K562 (cell line): ENCODE results near the gene GLYAT. TPM values are rescaled to one million over a fixed set of nuclear protein-coding genes. Genes with fewer than 3 reads are reported as not detected.

Experiments used
- MAFK ChIP-seq: IDR thresholded peaks from 2 replicates; pipeline ENCODE4 v1.6.1; 2011; ENCODE audit warnings: low read length, improper control_type of control experiment
- MTA2 ChIP-seq: fragments of 450-650 bp; IDR thresholded peaks from 2 replicates; pipeline ENCODE4 v1.6.1; 2016; ENCODE audit warnings: low read depth
- ZFP1 ChIP-seq: fragments of 450-650 bp; formaldehyde crosslinking; IDR thresholded peaks from 2 replicates; pipeline ENCODE4 v1.4.0; 2020; ENCODE audit warnings: mild to moderate bottlenecking, mixed read lengths
- ZNF764 ChIP-seq: fragments of 250-450 bp; sonication (Bioruptor Pico); IDR thresholded peaks from 2 replicates; pipeline ENCODE4 v1.4.0; 2020; ENCODE audit warnings: low read depth, mild to moderate bottlenecking, moderate library complexity
- polyA plus RNA-seq, 8 experiments: library from polyadenylated mRNA; depleted of rRNA in 4 of 8; stranded (reverse) in 5 of 8; unstranded in 3 of 8; fragments of >200 nt; fragmentation: Nextera tagmentation in 2 of 8; fragmentation: Illumina TruSeq in 1 of 8; extraction: Ambion mirVana in 2 of 8; extraction: Trizol in 1 of 8; gene quantifications; 2 replicates each; pipeline versions ENCODE4 v1.2.1 to v1.2.3, GENCODE V29; 2011 to 2014; ENCODE audit warnings: inconsistent platforms in 1 of 8, missing spikeins in 1 of 8
- total RNA-seq, 7 experiments: library from RNA; depleted of rRNA in 6 of 7; stranded (reverse); fragments of >200 nt in 6 of 7; fragmentation: Illumina TruSeq in 2 of 7; extraction: Trizol in 2 of 7; gene quantifications; 2 replicates each; pipeline versions ENCODE4 v1.2.1 to v1.2.3, GENCODE V29; 2011 to 2021; ENCODE audit warnings: low replicate concordance in 1 of 7
- TF ChIP-seq, protein P1 (sequence below), 3 experiments: fragments of 200-800 bp in 1 of 3; sonication (Bioruptor generic) in 1 of 3; sonication (generic) in 1 of 3; formaldehyde crosslinking in 1 of 3; IDR thresholded peaks; 2 replicates each; pipeline versions ENCODE4 v1.6.1 to v1.8.0; 2016 to 2022; ENCODE audit warnings: mild to moderate bottlenecking in 2 of 3, missing compliant biosample characterization in 2 of 3, missing genetic modification characterization in 2 of 3, missing genetic modification reagents in 1 of 3
- TF ChIP-seq, protein P2 (sequence below): fragments of 200-800 bp; sonication (Bioruptor generic); IDR thresholded peaks from 2 replicates; pipeline ENCODE4 v1.6.1; 2017; ENCODE audit warnings: missing genetic modification characterization, missing compliant biosample characterization
- TF ChIP-seq, protein P3 (sequence below), 2 experiments: fragments of 450-650 bp; IDR thresholded peaks; 2 replicates each; pipeline ENCODE4 v1.6.1; 2016; ENCODE audit warnings: mild to moderate bottlenecking in 2 of 2, borderline replicate concordance in 1 of 2, low read depth in 1 of 2, moderate library complexity in 1 of 2
- TF ChIP-seq, protein P4 (sequence below): fragments of 450-650 bp; IDR thresholded peaks from 2 replicates; pipeline ENCODE4 v1.6.1; 2017; ENCODE audit warnings: antibody characterized with exemption
- TF ChIP-seq, protein P5 (sequence below): fragments of 200-800 bp; sonication (Bioruptor generic); IDR thresholded peaks from 2 replicates; pipeline ENCODE4 v1.6.1; 2017; ENCODE audit warnings: missing genetic modification characterization, missing compliant biosample characterization
- TF ChIP-seq, protein P6 (sequence below): sonication (generic); formaldehyde crosslinking; IDR thresholded peaks from 2 replicates; pipeline ENCODE4 v1.8.0; 2022; ENCODE audit warnings: missing genetic modification reagents, mild to moderate bottlenecking, borderline replicate concordance

The GLYAT gene
- total and polyA plus RNA-seq, 9 of the 15 experiments (the other 6 are each of a cell fraction or from before 2014, with no cell fraction given) = not detected

DNA sequence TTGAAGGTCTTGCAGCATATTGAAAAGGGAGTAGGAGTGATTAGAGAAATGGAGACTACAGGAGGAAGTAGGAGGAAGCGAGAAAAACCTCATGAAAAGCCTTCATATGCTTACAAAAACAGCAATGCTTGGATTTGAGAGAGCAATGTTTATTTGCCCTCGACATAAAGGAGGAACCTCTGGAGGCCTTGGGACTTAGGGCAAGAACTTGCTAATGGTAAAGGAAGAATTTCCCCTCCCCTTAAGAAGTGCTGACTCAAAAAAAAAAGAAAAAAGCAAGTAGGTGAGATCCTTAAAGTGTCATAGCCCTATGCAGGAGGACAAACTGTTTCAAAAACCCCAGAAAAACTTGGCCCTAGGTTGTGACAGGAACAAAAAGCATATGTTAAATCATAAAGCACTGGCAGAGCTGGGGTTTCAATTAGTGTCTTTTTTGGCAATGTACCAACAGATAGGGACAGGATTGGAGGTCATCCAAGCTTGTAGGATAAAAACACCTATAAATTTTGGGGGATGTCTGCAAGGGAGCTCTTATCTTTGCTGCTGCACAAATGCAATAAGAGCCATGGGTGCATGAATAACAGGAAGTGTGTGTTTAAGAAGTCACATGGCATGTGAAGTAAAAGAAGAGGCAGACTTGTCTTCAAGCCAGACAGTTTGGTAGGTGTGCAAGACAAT lies 4.9 kb downstream of the GLYAT start (continued):
- TF ChIP-seq, protein P1, sequence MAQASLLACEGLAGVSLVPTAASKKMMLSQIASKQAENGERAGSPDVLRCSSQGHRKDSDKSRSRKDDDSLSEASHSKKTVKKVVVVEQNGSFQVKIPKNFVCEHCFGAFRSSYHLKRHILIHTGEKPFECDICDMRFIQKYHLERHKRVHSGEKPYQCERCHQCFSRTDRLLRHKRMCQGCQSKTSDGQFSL (CRISPR knock-in tag; IDR thresholded peaks at IDR 0.05) = no peak
- TF ChIP-seq, protein P1 (tag; IDR thresholded peaks at IDR 0.05) = no peak
- TF ChIP-seq ZNF764 (CRISPR knock-in tag) = no peak
- peak; percentile 39; the same call in 1 of the 2 replicates for TF ChIP-seq MAFK
- TF ChIP-seq, protein P2, sequence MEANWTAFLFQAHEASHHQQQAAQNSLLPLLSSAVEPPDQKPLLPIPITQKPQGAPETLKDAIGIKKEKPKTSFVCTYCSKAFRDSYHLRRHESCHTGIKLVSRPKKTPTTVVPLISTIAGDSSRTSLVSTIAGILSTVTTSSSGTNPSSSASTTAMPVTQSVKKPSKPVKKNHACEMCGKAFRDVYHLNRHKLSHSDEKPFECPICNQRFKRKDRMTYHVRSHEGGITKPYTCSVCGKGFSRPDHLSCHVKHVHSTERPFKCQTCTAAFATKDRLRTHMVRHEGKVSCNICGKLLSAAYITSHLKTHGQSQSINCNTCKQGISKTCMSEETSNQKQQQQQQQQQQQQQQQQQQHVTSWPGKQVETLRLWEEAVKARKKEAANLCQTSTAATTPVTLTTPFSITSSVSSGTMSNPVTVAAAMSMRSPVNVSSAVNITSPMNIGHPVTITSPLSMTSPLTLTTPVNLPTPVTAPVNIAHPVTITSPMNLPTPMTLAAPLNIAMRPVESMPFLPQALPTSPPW = peak; percentile 41; the same call in 1 of the 2 replicates
- peak; percentile 13; the same call in 1 of the 2 replicates for TF ChIP-seq MTA2
- TF ChIP-seq, protein P3, sequence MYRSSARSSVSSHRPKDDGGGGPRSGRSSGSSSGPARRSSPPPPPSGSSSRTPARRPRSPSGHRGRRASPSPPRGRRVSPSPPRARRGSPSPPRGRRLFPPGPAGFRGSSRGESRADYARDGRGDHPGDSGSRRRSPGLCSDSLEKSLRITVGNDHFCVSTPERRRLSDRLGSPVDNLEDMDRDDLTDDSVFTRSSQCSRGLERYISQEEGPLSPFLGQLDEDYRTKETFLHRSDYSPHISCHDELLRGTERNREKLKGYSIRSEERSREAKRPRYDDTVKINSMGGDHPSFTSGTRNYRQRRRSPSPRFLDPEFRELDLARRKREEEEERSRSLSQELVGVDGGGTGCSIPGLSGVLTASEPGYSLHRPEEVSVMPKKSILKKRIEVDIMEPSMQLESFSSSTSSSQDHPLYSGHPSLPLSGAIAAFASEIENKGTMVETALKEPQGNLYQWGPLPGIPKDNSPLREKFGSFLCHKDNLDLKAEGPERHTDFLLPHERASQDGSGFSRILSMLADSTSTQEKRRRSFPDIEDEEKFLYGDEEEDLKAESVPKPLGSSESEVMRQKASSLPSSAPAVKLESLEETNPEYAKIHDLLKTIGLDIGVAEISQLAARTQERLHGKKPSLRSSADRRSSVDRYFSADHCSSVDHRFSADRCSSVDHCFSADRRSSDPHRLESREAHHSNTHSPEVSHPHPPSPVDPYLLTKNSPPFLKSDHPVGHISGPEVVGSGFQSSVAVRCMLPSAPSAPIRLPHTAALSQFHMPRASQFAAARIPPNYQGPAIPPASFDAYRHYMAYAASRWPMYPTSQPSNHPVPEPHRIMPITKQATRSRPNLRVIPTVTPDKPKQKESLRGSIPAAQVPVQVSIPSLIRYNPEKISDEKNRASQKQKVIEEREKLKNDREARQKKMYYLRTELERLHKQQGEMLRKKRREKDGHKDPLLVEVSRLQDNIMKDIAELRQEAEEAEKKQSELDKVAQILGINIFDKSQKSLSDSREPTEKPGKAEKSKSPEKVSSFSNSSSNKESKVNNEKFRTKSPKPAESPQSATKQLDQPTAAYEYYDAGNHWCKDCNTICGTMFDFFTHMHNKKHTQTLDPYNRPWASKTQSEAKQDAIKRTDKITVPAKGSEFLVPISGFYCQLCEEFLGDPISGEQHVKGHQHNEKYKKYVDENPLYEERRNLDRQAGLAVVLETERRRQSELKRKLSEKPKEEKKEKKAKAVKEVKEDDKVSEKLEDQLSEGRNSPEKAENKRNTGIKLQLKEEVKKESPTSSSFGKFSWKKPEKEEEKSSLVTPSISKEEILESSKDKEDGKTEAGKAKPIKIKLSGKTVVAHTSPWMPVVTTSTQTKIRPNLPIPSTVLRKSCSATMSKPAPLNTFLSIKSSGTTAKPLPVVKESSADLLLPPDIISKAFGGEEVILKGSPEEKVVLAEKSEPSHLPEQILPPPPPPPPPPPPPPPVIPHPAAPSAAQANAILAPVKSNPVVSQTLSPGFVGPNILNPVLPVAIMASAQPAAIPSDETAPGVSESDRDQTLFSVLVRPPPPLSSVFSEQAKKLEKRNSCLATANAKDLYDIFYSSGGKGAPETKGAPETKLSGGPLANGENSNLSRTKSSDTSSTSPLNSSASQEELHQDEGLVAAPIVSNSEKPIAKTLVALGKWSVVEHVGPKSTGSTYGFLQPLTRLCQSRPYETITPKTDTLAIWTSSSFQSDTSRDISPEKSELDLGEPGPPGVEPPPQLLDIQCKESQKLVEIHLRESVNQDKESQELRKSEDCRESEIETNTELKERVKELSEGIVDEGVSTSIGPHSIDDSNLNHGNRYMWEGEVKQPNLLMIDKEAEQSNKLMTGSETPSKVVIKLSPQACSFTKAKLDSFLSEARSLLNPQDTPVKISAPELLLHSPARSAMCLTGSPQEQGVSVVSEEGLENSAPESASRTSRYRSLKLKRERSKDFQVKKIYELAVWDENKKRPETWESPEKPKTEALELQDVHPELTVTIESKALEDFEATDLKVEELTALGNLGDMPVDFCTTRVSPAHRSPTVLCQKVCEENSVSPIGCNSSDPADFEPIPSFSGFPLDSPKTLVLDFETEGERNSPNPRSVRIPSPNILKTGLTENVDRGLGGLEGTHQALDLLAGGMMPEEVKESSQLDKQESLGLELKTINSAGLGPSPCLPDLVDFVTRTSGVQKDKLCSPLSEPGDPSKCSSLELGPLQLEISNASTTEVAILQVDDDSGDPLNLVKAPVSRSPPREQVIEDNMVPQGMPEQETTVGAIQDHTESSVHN (IDR thresholded peaks at IDR 0.05; ENCODE audit: borderline replicate concordance in 1 of 2, low read depth in 1 of 2) = peak in 1 of 2 experiments; percentile 40; a peak in 1 of 4 replicates
- TF ChIP-seq, protein P4, sequence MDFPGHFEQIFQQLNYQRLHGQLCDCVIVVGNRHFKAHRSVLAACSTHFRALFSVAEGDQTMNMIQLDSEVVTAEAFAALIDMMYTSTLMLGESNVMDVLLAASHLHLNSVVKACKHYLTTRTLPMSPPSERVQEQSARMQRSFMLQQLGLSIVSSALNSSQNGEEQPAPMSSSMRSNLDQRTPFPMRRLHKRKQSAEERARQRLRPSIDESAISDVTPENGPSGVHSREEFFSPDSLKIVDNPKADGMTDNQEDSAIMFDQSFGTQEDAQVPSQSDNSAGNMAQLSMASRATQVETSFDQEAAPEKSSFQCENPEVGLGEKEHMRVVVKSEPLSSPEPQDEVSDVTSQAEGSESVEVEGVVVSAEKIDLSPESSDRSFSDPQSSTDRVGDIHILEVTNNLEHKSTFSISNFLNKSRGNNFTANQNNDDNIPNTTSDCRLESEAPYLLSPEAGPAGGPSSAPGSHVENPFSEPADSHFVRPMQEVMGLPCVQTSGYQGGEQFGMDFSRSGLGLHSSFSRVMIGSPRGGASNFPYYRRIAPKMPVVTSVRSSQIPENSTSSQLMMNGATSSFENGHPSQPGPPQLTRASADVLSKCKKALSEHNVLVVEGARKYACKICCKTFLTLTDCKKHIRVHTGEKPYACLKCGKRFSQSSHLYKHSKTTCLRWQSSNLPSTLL = no peak
- TF ChIP-seq, protein P5, sequence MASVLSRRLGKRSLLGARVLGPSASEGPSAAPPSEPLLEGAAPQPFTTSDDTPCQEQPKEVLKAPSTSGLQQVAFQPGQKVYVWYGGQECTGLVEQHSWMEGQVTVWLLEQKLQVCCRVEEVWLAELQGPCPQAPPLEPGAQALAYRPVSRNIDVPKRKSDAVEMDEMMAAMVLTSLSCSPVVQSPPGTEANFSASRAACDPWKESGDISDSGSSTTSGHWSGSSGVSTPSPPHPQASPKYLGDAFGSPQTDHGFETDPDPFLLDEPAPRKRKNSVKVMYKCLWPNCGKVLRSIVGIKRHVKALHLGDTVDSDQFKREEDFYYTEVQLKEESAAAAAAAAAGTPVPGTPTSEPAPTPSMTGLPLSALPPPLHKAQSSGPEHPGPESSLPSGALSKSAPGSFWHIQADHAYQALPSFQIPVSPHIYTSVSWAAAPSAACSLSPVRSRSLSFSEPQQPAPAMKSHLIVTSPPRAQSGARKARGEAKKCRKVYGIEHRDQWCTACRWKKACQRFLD (CRISPR knock-in tag) = no peak; the same call in 1 of the 2 replicates
- TF ChIP-seq ZFP1 (CRISPR knock-in tag) = no peak
- TF ChIP-seq, protein P6, sequence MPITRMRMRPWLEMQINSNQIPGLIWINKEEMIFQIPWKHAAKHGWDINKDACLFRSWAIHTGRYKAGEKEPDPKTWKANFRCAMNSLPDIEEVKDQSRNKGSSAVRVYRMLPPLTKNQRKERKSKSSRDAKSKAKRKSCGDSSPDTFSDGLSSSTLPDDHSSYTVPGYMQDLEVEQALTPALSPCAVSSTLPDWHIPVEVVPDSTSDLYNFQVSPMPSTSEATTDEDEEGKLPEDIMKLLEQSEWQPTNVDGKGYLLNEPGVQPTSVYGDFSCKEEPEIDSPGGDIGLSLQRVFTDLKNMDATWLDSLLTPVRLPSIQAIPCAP (CRISPR knock-in tag) = no peak
